ENCODE measurements around the gene ZNF846. TPM values are rescaled to one million over a fixed set of nuclear protein-coding genes. Genes with fewer than 3 reads are reported as not detected.
A peak's percentile ranks its signal among the peaks of the same experiment; 100 is the strongest.
"Not testable (repeated sequence)": the region's sequence is repeated elsewhere in the genome, so short reads cannot be mapped to it uniquely, and the experiment has no call there.

ZNF846 gene
- polyA plus RNA-seq, 1 of the 3 experiments (the other 2 are of a cell fraction) = 6.7 TPM

GRCh38 chr19:9785367-9786331, 17.1 kb upstream of the ZNF846 start:
- peak overlapping the region; percentile 99 for H2AFZ ChIP-seq (ENCODE audit: low read depth)
- peak; percentile 96 for DNase-seq
- H3K27ac ChIP-seq (ENCODE audit: low read depth in 2 of 2, low read length in 1 of 2) = peak overlapping the region; percentile 89 to 94
- ChIA-PET CTCF (no interaction called here), POLR2A (interaction anchor here (0.7 kb wide), 1 partner anchor 131 kb away, joined by 5 read pairs; no protein-coding TSS in a partner anchor)
- no peaks in the 10 kb centered on the region for H3K36me3 ChIP-seq (replicated peaks in 1 of 2; ENCODE audit: control insufficient read depth in 1 of 2, insufficient read depth in 2 of 2, low read length in 1 of 2)
- no peaks in the 10 kb centered on the region for H3K79me2 ChIP-seq (ENCODE audit: insufficient read depth)
- peak overlapping the region; percentile 62 to 93 for H3K4me3 ChIP-seq (ENCODE audit: low read depth in 2 of 2, low read length in 1 of 2)
- H3K4me1 ChIP-seq (ENCODE audit: control insufficient read depth in 1 of 2, insufficient read depth in 2 of 2, low read depth in 1 of 2, low read length in 1 of 2) = peaks cover 0 to 5% of the 10 kb centered on the region in 2 experiments; a peak in 1 of 4 replicates
- no peaks in the 10 kb centered on the region for H3K27me3 ChIP-seq (ENCODE audit: insufficient read depth)
- H4K20me1 ChIP-seq (ENCODE audit: insufficient read depth) = no peaks in the 10 kb centered on the region
- TF ChIP-seq RXRA (IDR thresholded peaks at IDR 0.05; ENCODE audit: borderline replicate concordance, low read depth) = no peak
- TF ChIP-seq GABPA (IDR thresholded peaks at IDR 0.05; ENCODE audit: low read depth) = no peak
- peak; percentile 72 for TF ChIP-seq CHD2 (IDR thresholded peaks at IDR 0.05; ENCODE audit: low read length, partially characterized antibody)
- TF ChIP-seq TEAD4 (IDR thresholded peaks at IDR 0.05; ENCODE audit: borderline replicate concordance, insufficient read depth) = no peak
- peak; percentile 36 for TF ChIP-seq PBX3 (IDR thresholded peaks at IDR 0.05)
- TF ChIP-seq GATA2 (CRISPR knock-in tag; IDR thresholded peaks at IDR 0.05) = no peak
- 0 out of 2 replicates have a peak, but pooled peaks have one; percentile 3 for TF ChIP-seq RCOR1 (IDR thresholded peaks at IDR 0.05; ENCODE audit: low read length)
- peak; percentile 74; the same call in 1 of the 2 replicates for TF ChIP-seq YY1 (IDR thresholded peaks at IDR 0.05; ENCODE audit: low read depth)
- no peak for TF ChIP-seq EZH2phosphoT487 (IDR thresholded peaks at IDR 0.05; ENCODE audit: borderline replicate concordance, low read depth)
- no peak for TF ChIP-seq SIN3A (IDR thresholded peaks at IDR 0.05; ENCODE audit: borderline replicate concordance, low read depth, low read length)
- TF ChIP-seq TAF1 (IDR thresholded peaks at IDR 0.05; ENCODE audit: borderline replicate concordance, low read depth, low read length) = peak; percentile 24; the same call in 1 of the 2 replicates
- TF ChIP-seq POLR2AphosphoS5 (IDR thresholded peaks at IDR 0.05; ENCODE audit: low read depth, low read length) = peak; percentile 80
- no peak for TF ChIP-seq FOSL2 (IDR thresholded peaks at IDR 0.05; ENCODE audit: borderline replicate concordance, low read depth)
- no peak for TF ChIP-seq SMC3 (IDR thresholded peaks at IDR 0.05; ENCODE audit: low read depth, low read length)
- TF ChIP-seq EP300 (IDR thresholded peaks at IDR 0.05; ENCODE audit: borderline replicate concordance in 1 of 2, low read depth in 1 of 2, low read length in 1 of 2) = peak; percentile 15 to 17; a peak in 2 of 4 replicates
- TF ChIP-seq FOXJ3 (CRISPR knock-in tag; IDR thresholded peaks at IDR 0.05) = no peak
- TF ChIP-seq MXI1 (IDR thresholded peaks at IDR 0.05; ENCODE audit: low read depth, low read length) = peak; percentile 56; the same call in 1 of the 2 replicates
- 0 out of 2 replicates have a peak, but pooled peaks have one; percentile 23 for TF ChIP-seq NRF1 (IDR thresholded peaks at IDR 0.05; ENCODE audit: low read depth, low read length)
- TF ChIP-seq, protein P1, sequence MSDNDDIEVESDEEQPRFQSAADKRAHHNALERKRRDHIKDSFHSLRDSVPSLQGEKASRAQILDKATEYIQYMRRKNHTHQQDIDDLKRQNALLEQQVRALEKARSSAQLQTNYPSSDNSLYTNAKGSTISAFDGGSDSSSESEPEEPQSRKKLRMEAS (IDR thresholded peaks at IDR 0.05; ENCODE audit: low read depth) = peak; percentile 36; the same call in 1 of the 2 replicates
- TF ChIP-seq, protein P2, sequence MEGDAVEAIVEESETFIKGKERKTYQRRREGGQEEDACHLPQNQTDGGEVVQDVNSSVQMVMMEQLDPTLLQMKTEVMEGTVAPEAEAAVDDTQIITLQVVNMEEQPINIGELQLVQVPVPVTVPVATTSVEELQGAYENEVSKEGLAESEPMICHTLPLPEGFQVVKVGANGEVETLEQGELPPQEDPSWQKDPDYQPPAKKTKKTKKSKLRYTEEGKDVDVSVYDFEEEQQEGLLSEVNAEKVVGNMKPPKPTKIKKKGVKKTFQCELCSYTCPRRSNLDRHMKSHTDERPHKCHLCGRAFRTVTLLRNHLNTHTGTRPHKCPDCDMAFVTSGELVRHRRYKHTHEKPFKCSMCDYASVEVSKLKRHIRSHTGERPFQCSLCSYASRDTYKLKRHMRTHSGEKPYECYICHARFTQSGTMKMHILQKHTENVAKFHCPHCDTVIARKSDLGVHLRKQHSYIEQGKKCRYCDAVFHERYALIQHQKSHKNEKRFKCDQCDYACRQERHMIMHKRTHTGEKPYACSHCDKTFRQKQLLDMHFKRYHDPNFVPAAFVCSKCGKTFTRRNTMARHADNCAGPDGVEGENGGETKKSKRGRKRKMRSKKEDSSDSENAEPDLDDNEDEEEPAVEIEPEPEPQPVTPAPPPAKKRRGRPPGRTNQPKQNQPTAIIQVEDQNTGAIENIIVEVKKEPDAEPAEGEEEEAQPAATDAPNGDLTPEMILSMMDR (IDR thresholded peaks at IDR 0.05) = no peak
- no peaks in the 10 kb centered on the region for H3K9me2 ChIP-seq
- 4% methylated on average over 50 of the region's 74 CpGs for WGBS (ENCODE audit: low lambda C conversion rate)
- no peaks in the 10 kb centered on the region for H3F3A ChIP-seq (replicated peaks; ENCODE audit: insufficient read depth)
- H3K9me3 ChIP-seq = no peaks in the 10 kb centered on the region
- H3K9ac ChIP-seq = peak overlapping the region; percentile 89
- peak overlapping the region; percentile 93 for H3K4me2 ChIP-seq

GRCh38 chr19:9784163-9784496, 15.6 kb upstream of the ZNF846 start:
- H3K9ac ChIP-seq; H3K4me2 ChIP-seq; H4K20me1 ChIP-seq (ENCODE audit: insufficient read depth); H3K36me3 ChIP-seq (replicated peaks in 1 of 2; ENCODE audit: control insufficient read depth in 1 of 2, insufficient read depth in 2 of 2, low read length in 1 of 2); POLR2A ChIA-PET; H3K4me1 ChIP-seq (ENCODE audit: control insufficient read depth in 1 of 2, insufficient read depth in 2 of 2, low read depth in 1 of 2, low read length in 1 of 2); H2AFZ ChIP-seq (ENCODE audit: low read depth); H3K9me3 ChIP-seq; H3K27ac ChIP-seq (ENCODE audit: low read depth in 2 of 2, low read length in 1 of 2); H3F3A ChIP-seq (replicated peaks; ENCODE audit: insufficient read depth); H3K27me3 ChIP-seq (ENCODE audit: insufficient read depth); H3K79me2 ChIP-seq (ENCODE audit: insufficient read depth); H3K4me3 ChIP-seq (ENCODE audit: low read depth in 2 of 2, low read length in 1 of 2); H3K9me2 ChIP-seq; DNase-seq: not testable (repeated sequence)
- CTCF ChIA-PET = interaction anchor here (1.5 kb wide), 1 partner anchor 11 kb away, joined by 3 read pairs; no protein-coding TSS in a partner anchor
- 94% methylated on average over 6 of the region's 6 CpGs for WGBS (ENCODE audit: low lambda C conversion rate)

All from SK-N-SH (cell line).